HepG2 (cell line): ENCODE results near the gene SAC3D1. TPM values are rescaled to one million over a fixed set of nuclear protein-coding genes. Genes with fewer than 3 reads are reported as not detected.
A peak's percentile ranks its signal among the peaks of the same experiment; 100 is the strongest.

ENCODE experiments used
- ARID4A ChIP-seq: sonication (generic); formaldehyde crosslinking; IDR thresholded peaks from 2 replicates; pipeline ENCODE4 v1.5.0; 2020; ENCODE audit warnings: mild to moderate bottlenecking, missing genetic modification reagents, borderline replicate concordance
- ATF6 ChIP-seq: sonication (generic); formaldehyde crosslinking; conservative IDR thresholded peaks from 2 replicates; pipeline ENCODE4 v1.4.0; 2020; ENCODE audit warnings: missing genetic modification reagents
- FOXA3 ChIP-seq: IDR thresholded peaks from 2 replicates; pipeline ENCODE4 v1.6.1; 2016; ENCODE audit warnings: missing genetic modification reagents, missing compliant biosample characterization
- HHEX ChIP-seq: IDR thresholded peaks from 2 replicates; pipeline ENCODE4 v1.6.1; 2016; ENCODE audit warnings: control low read depth
- KAT2B ChIP-seq: fragments of 150-350 bp; IDR thresholded peaks from 2 replicates; pipeline ENCODE4 v1.6.1; 2014; ENCODE audit warnings: low read depth, low read length, borderline replicate concordance
- KLF11 ChIP-seq: IDR thresholded peaks from 2 replicates; pipeline ENCODE4 v1.6.1; 2016; ENCODE audit warnings: missing compliant biosample characterization
- LRRFIP1 ChIP-seq: sonication (generic); formaldehyde crosslinking; conservative IDR thresholded peaks from 2 replicates; pipeline ENCODE4 v1.4.0; 2020; ENCODE audit warnings: missing genetic modification reagents
- NFYB ChIP-seq: sonication (generic); formaldehyde crosslinking; IDR thresholded peaks from 2 replicates; pipeline ENCODE4 v1.4.0; 2020; ENCODE audit warnings: missing genetic modification reagents
- THAP11 ChIP-seq: IDR thresholded peaks from 2 replicates; pipeline ENCODE4 v1.6.1; 2016; ENCODE audit warnings: missing biosample characterization, missing genetic modification reagents
- ZBTB21 ChIP-seq: sonication (generic); formaldehyde crosslinking; IDR thresholded peaks from 2 replicates; pipeline ENCODE4 v1.4.0; 2020; ENCODE audit warnings: missing genetic modification reagents
- ZNF136 ChIP-seq: sonication (generic); formaldehyde crosslinking; IDR thresholded peaks from 2 replicates; pipeline ENCODE4 v1.8.1; 2022; ENCODE audit warnings: low read depth, mild to moderate bottlenecking, moderate library complexity, missing genetic modification reagents
- ZNF441 ChIP-seq: sonication (generic); formaldehyde crosslinking; IDR thresholded peaks from 2 replicates; pipeline ENCODE4 v1.7.0; 2021; ENCODE audit warnings: missing genetic modification reagents, borderline replicate concordance
- ZNF609 ChIP-seq: sonication (generic); formaldehyde crosslinking; IDR thresholded peaks from 2 replicates; pipeline ENCODE4 v1.4.0; 2020; ENCODE audit warnings: mild to moderate bottlenecking, missing genetic modification reagents, borderline replicate concordance
- ZNF775 ChIP-seq: sonication (generic); formaldehyde crosslinking; IDR thresholded peaks from 2 replicates; pipeline ENCODE4 v1.4.0; 2020; ENCODE audit warnings: missing genetic modification reagents, mild to moderate bottlenecking, moderate library complexity, borderline replicate concordance
- ZNF780A ChIP-seq: sonication (generic); formaldehyde crosslinking; IDR thresholded peaks from 2 replicates; pipeline ENCODE4 v1.8.0; 2022; ENCODE audit warnings: mild to moderate bottlenecking, missing genetic modification reagents, moderate library complexity
- polyA plus RNA-seq, 8 experiments: library from polyadenylated mRNA; depleted of rRNA in 3 of 8; stranded (reverse) in 7 of 8; unstranded in 1 of 8; fragments of >200 nt; fragmentation: Illumina TruSeq in 4 of 8; extraction: Trizol in 4 of 8; gene quantifications; 2 replicates each; pipeline versions ENCODE4 v1.2.1 to v1.2.3, GENCODE V29; 2011 to 2016; ENCODE audit warnings: low read depth in 4 of 8, missing spikeins in 1 of 8, mixed read lengths in 1 of 8; ENCODE audit not compliant: insufficient read depth in 1 of 8
- total RNA-seq, 5 experiments: library from RNA; depleted of rRNA; stranded (reverse); fragments of >200 nt; fragmentation: Illumina TruSeq; extraction: Trizol; gene quantifications; 2 replicates each; pipeline ENCODE4 v1.2.3, GENCODE V29; 2016; ENCODE audit warnings: low read depth in 1 of 5

Gene SAC3D1
- total and polyA plus RNA-seq, 2 of the 13 experiments (the other 11 are each of a cell fraction or from before 2014, with no cell fraction given) = 7.4 to 36.3 TPM

- TF ChIP-seq ARID4A (CRISPR knock-in tag) (peak; percentile 91), ZNF780A (CRISPR knock-in tag) (no peak), ZNF775 (CRISPR knock-in tag) (no peak), NFYB (CRISPR knock-in tag) (peak; percentile 68), ZNF441 (CRISPR knock-in tag) (peak; percentile 20; the same call in 1 of the 2 replicates), KAT2B (no peak), ZNF136 (no peak), ZBTB21 (CRISPR knock-in tag) (no peak), FOXA3 (CRISPR knock-in tag) (peak; percentile 31; the same call in 1 of the 2 replicates), THAP11 (CRISPR knock-in tag) (peak; percentile 92), KLF11 (CRISPR knock-in tag) (no peak), LRRFIP1 (no peak), ZNF609 (no peak), ATF6 (CRISPR knock-in tag) (no peak), HHEX (no peak)
These were observed at the start of gene SAC3D1 (continued) for GRCh38 chr11:65040847-65041622.
